Subcutaneous abdominal adipose tissue (tissue), 5 donors: ENCODE results near the gene PEF1.

Experiments
- H3K27ac ChIP-seq: one replicate; pipeline ENCODE4 v1.7.0; 2013; ENCODE audit warnings: low read depth, mild to moderate bottlenecking, inconsistent platforms, low read length, moderate library complexity
- H3K27me3 ChIP-seq, 5 donors: one replicate each; pipeline ENCODE4 v1.7.0; 2013; ENCODE audit warnings: low read length in 5 of 5, inconsistent platforms in 1 of 5; ENCODE audit not compliant: control insufficient read depth in 5 of 5, insufficient read depth in 4 of 5
- H3K36me3 ChIP-seq, 5 donors: one replicate each; pipeline ENCODE4 v1.7.0; 2013; ENCODE audit warnings: low read length in 5 of 5; ENCODE audit not compliant: control insufficient read depth in 5 of 5, insufficient read depth in 5 of 5
- H3K4me1 ChIP-seq, 5 donors: one replicate each; pipeline ENCODE4 v1.7.0; 2013; ENCODE audit warnings: low read length in 5 of 5, mild to moderate bottlenecking in 3 of 5, moderate library complexity in 1 of 5; ENCODE audit not compliant: control insufficient read depth in 5 of 5, insufficient read depth in 5 of 5
- H3K4me3 ChIP-seq, 5 donors: one replicate each; pipeline ENCODE4 v1.7.0; 2013; ENCODE audit warnings: low read length in 5 of 5, low read depth in 1 of 5
- H3K9ac ChIP-seq, 5 donors: one replicate each; pipeline ENCODE4 v1.7.0; 2013; ENCODE audit warnings: low read length in 5 of 5, mild to moderate bottlenecking in 4 of 5, moderate library complexity in 3 of 5
- H3K9me3 ChIP-seq, 5 donors: one replicate each; pipeline ENCODE4 v1.7.0; 2013; ENCODE audit warnings: low read length in 5 of 5; ENCODE audit not compliant: control insufficient read depth in 5 of 5
- donor health status: healthy.
- donor health status: healthy.
- donor health status: healthy.
- donor health status: healthy.
- donor health status: healthy.

PEF1 gene, protein sequence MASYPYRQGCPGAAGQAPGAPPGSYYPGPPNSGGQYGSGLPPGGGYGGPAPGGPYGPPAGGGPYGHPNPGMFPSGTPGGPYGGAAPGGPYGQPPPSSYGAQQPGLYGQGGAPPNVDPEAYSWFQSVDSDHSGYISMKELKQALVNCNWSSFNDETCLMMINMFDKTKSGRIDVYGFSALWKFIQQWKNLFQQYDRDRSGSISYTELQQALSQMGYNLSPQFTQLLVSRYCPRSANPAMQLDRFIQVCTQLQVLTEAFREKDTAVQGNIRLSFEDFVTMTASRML

DNA sequence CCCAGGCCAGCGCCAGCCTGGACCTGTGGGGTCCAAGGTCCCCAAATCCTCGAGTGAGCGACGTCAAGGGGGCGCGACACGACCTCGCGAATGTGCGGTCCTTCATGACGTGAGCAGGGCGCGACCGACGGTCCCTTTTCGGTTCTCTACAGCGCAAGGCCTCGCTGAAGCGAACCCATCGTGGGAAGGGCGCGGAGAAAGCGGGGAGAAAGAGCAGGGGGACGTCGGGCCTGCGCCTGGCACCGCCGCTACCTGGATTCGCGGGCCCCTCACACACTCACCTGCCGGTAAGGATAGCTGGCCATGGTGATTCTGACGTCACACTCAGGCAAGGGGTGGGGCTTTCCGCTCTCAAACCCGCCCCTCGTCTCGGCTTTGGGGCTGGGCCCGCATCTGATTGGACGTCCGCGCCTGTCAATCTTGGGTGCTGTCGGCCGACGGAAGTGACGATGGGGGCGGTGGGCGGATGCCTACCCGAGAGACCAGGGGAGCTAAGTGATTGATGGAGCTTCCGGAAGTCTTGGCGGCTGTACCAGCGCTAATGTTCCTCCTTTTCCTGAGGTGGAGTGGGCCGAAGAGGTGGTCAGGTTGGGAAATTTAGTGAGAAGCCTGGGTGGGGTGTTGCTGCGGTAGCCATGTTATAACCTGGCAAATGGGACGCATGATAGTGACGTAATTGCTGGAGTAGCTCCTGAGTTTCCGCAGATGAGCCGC is at the start of gene PEF1:
TSS of gene PEF1 (minus strand) at position 317 of the 714 bp plus-strand sequence. CDS start at position 305, 12 bp downstream.
- peak within 1 kb of the TSS; percentile 92 to 99 (median 95) for H3K4me3 ChIP-seq
- peaks cover 0 to 4% (median 0%) of the 10 kb centered on the region in 5 donors for H3K36me3 ChIP-seq
- no peaks in the 10 kb centered on the region for H3K27me3 ChIP-seq
- peaks cover 8 to 48% (median 19%) of the 10 kb centered on the region in 5 donors for H3K4me1 ChIP-seq
- H3K9me3 ChIP-seq = no peaks in the 10 kb centered on the region
- H3K27ac ChIP-seq = peak within 1 kb of the TSS; percentile 97
- H3K9ac ChIP-seq = peak within 1 kb of the TSS; percentile 84 to 99 (median 95)

DNA sequence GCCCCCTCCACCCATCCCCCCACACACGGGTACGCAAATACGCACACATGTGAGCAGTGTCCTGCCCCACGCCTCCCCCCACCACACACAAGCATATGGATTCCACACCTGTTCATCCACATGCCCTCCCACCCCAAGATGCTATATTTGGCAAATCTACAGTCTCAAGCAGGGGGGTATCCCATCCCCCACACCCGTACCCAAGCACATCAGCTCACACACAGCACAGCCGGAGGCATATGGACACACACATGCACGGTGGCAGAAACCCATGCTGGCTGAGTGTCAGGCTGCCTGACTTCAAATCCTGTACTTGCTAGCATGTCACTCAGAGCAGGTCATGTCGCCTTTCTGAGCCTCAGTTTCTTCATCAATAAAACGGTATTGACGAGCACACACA is 48.6 kb upstream of the PEF1 start:
- H3K36me3 ChIP-seq = peaks cover 0 to 31% (median 30%) of the 10 kb centered on the region in 5 donors
- H3K27ac ChIP-seq = no peak overlapping the region

DNA sequence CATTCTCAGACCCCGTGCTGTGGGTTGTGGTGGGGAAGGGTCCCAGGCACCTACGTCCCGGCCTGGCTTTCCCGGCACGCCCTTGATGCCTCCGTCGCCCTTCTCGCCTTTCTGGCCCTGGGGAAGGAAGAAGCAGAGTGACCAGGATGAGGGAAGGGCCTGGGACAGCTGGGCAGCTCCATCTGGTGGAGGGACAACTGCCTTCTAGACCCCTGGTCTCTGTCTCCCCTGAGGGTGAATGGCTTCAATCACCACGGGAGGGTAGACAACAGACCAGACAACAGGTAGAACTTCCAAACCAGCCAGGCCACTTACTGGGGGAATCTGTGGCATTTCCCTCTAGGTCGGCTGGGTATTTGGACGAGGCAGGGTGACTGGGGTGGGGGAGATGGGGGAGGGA is 47.3 kb upstream of the PEF1 start:
- H3K27me3 ChIP-seq = no peaks in the 10 kb centered on the region
- no peak overlapping the region for H3K9ac ChIP-seq
- H3K36me3 ChIP-seq = peaks cover 0 to 27% (median 24%) of the 10 kb centered on the region in 5 donors
- no peak overlapping the region for H3K27ac ChIP-seq
- no peaks in the 10 kb centered on the region for H3K9me3 ChIP-seq
- no peaks in the 10 kb centered on the region for H3K4me1 ChIP-seq
- no peak overlapping the region for H3K4me3 ChIP-seq

More for the DNA sequence above, 48.6 kb upstream of the PEF1 start:
- Histone ChIP-seq H3K9ac (no peak overlapping the region), H3K4me1 (no peaks in the 10 kb centered on the region), H3K9me3 (no peaks in the 10 kb centered on the region), H3K27me3 (no peaks in the 10 kb centered on the region), H3K4me3 (no peak overlapping the region)

DNA sequence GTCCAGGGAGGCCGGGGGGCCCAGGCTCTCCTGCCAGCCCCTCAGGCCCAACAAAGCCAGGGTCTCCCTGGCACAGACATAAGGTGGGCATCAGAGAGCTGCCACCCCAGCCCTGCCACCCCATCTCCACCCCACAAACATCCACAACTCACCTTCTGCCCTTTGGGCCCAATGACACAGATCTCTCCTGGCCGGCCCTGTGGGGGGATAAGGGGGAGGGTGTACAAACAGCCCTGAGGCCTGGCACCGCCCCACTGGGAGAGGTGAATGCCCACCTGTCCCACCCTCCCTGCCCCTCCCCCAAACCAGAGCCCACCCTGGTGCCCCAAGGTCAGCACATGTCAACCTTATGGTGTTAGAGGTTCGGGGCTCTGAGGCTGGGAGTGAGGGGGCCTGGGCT is 46.8 kb upstream of the PEF1 start:
- H3K4me3 ChIP-seq = no peak overlapping the region
- no peak overlapping the region for H3K27ac ChIP-seq
- no peaks in the 10 kb centered on the region for H3K9me3 ChIP-seq
- no peaks in the 10 kb centered on the region for H3K27me3 ChIP-seq
- no peak overlapping the region for H3K9ac ChIP-seq
- peaks cover 0 to 25% (median 19%) of the 10 kb centered on the region in 5 donors for H3K36me3 ChIP-seq
- H3K4me1 ChIP-seq = no peaks in the 10 kb centered on the region

DNA sequence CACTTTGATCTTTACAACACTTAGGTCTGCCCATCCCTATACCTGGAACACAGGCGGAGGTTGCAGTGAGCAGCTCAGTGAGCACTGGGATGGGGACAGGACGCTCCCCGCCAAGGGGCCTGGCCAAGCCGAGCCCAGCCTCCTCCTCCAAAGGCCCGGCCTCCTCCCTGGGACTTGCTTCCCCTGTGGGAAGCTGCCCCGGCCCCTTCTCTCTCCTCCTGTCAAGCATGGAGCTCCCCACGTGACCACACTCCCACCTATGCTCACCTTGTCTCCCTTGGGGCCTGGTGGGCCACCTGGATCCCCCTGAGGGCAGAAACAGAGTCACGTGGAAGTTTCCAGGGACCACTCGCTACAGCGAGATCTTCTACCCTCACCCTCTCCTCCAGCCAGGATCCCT is 46.2 kb upstream of the PEF1 start:
- Histone ChIP-seq H3K27ac (no peak overlapping the region), H3K9ac (no peak overlapping the region), H3K4me3 (no peak overlapping the region), H3K9me3 (no peaks in the 10 kb centered on the region), H3K27me3 (peaks cover 0 to under 1% (median 0%) of the 10 kb centered on the region in 5 donors), H3K36me3 (peaks cover 0 to 28% (median 21%) of the 10 kb centered on the region in 5 donors), H3K4me1 (no peaks in the 10 kb centered on the region)

DNA sequence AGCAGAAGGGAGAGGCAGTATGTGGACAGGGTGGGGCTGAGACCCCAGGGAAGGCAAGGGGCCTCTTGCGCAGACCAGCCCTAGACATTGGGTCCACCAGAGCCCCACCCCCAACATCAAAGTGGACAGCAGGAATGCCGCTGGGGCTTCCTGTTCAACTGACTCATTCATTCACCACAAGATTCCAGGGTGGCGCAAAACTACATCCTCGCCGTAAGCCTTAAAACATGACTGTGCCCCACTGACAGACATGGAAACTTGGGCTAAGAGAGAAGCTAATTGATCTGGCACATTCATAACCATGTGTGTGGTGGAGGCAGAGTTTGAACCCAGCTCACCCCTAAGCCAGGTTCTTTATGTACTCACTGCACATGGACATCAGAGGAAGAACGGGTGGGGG is 45.2 kb upstream of the PEF1 start:
- no peak overlapping the region for H3K4me3 ChIP-seq
- H3K27me3 ChIP-seq = peaks cover 0 to 3% (median 0%) of the 10 kb centered on the region in 5 donors
- no peak overlapping the region for H3K27ac ChIP-seq
- H3K36me3 ChIP-seq = peaks cover 0 to 34% (median 18%) of the 10 kb centered on the region in 5 donors
- H3K9ac ChIP-seq = no peak overlapping the region
- H3K4me1 ChIP-seq = no peaks in the 10 kb centered on the region
- no peaks in the 10 kb centered on the region for H3K9me3 ChIP-seq

DNA sequence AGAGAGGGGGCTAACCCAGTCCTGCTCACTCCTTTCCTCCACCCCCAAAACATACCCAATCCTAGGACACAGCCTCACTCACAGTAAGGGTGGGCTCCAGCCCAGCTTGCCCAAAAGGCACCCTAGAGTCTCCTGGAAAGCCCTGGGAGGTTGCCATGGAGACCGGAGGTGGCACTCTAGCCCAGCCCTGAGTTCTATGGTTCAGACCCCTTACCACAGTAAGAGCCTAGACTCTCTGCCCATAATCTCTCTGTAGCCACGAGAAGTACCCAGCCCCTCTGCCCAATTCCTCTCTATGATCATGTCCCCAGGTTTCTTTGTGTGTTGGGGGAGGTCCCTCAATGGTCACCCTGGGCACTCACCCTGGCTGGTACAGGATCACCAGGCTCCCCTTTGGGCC is 44.7 kb upstream of the PEF1 start:
- H3K27me3 ChIP-seq = peaks cover 0 to 3% (median 0%) of the 10 kb centered on the region in 5 donors
- H3K4me3 ChIP-seq = no peak overlapping the region
- no peaks in the 10 kb centered on the region for H3K9me3 ChIP-seq
- no peak overlapping the region for H3K9ac ChIP-seq
- no peak overlapping the region for H3K27ac ChIP-seq
- H3K4me1 ChIP-seq = no peaks in the 10 kb centered on the region
- peaks cover 0 to 34% (median 18%) of the 10 kb centered on the region in 5 donors for H3K36me3 ChIP-seq

DNA sequence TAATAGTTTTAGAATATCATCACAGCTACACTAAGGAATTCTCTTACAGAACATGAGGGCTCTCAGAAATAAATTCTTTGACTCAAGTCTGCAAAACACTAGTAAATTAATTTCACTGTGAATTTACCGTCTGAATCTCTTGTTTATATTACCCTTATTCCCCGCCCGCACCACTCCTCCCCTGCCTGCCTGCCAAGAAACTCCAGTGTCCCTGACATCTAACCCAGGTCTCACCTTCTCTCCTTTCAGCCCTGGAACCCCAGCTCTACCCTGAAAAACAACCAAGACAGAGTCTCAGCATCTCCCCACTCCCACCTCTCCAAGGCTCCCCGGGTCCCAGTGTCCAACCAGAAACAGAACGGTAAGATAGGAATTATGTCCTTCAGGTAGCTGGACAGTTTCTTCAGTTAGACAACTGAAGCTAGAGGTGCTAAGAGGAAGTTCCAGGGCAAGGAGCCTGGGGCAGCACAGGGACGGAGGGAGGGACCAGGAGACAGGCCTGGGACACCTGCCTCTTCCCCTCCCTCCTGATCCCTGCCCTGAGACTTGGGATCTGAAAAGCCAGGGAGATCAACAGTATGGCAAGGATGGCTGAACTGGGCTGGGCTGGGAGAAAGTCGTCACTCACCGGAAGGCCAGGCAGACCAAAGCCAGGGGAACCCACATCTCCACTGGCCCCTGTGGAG is 43.7 kb upstream of the PEF1 start:
- Histone ChIP-seq H3K4me1 (no peaks in the 10 kb centered on the region), H3K27me3 (peaks cover 0 to 3% (median 0%) of the 10 kb centered on the region in 5 donors), H3K9ac (no peak overlapping the region), H3K4me3 (no peak overlapping the region), H3K9me3 (no peaks in the 10 kb centered on the region), H3K36me3 (peaks cover 0 to 35% (median 16%) of the 10 kb centered on the region in 5 donors), H3K27ac (no peak overlapping the region)

DNA sequence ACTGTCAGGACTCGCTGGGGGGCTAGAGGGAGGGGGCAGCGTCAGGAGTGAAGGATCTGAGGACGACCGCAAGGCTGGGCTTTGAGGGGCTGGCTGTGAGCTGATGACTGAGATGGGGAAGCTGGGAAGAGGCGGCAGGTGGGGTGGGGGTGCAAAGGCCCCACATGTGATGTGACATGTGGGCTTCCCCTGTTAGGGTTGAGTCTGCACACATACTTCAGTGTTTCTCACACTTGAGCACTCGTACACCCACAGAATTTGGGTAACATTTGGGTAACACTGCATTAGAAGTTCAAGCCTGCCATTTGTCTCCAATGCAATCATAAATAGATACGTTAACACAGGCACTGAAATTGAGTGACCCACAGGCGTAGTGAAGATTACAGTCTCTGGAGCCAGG is 42.9 kb upstream of the PEF1 start:
- H3K4me1 ChIP-seq = no peaks in the 10 kb centered on the region
- no peak overlapping the region for H3K9ac ChIP-seq
- H3K27me3 ChIP-seq = peaks cover 0 to 3% (median 0%) of the 10 kb centered on the region in 5 donors
- no peak overlapping the region for H3K4me3 ChIP-seq
- H3K9me3 ChIP-seq = no peaks in the 10 kb centered on the region
- no peak overlapping the region for H3K27ac ChIP-seq
- H3K36me3 ChIP-seq = peaks cover 0 to 36% (median 18%) of the 10 kb centered on the region in 5 donors

DNA sequence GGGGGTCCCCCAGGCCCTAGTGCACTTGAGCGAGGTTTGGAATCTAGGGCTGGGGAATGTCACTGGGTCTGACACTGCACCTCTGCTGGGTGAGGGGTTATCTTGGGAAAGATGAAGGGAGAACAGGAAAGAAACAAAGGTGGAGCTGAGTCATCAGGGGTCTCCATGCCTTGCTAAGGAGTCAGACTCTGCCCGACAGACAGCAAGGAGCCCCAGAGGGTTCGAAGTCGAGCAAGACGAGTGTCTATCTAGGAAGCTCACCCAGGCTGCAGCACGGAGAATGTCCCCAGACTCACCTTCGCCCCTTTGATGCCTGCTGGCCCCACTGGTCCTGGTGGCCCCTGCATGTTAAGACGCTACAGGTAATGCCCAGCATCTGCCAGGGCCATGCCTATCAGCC is 41.1 kb upstream of the PEF1 start:
- H3K36me3 ChIP-seq = peaks cover 0 to 32% (median 15%) of the 10 kb centered on the region in 5 donors
- H3K4me3 ChIP-seq = no peak overlapping the region
- H3K9me3 ChIP-seq = no peaks in the 10 kb centered on the region
- H3K4me1 ChIP-seq = peaks cover 0 to 12% (median 8%) of the 10 kb centered on the region in 5 donors
- no peak overlapping the region for H3K9ac ChIP-seq
- no peak overlapping the region for H3K27ac ChIP-seq
- peaks cover 0 to 3% (median 0%) of the 10 kb centered on the region in 5 donors for H3K27me3 ChIP-seq
